HG03175 (cell line): ENCODE measurements around the gene TRMT61A.
"Not testable (repeated sequence)": the region's sequence is repeated elsewhere in the genome, so short reads cannot be mapped to it uniquely, and the experiment has no call there.

Source experiments
- ATAC-seq: cut with Tn5 transposase; IDR thresholded peaks from one replicate; pipeline ENCODE4 v1.9.1; 2021; ENCODE audit warnings: mild to moderate bottlenecking, moderate library complexity; ENCODE audit not compliant: unreplicated experiment

Gene TRMT61A

GRCh38 chr14:103508521-103509329, 20.3 kb upstream of the TRMT61A start:
- no peak for ATAC-seq

GRCh38 chr14:103509864-103510723, 18.9 kb upstream of the TRMT61A start:
- ATAC-seq = no peak

- ATAC-seq = no peak
Measured at GRCh38 chr14:103510724-103511693, 18.0 kb upstream of the TRMT61A start.

GRCh38 chr14:103512180-103512579, 16.8 kb upstream of the TRMT61A start:
- ATAC-seq = not testable (repeated sequence)

GRCh38 chr14:103512701-103513611, 16.0 kb upstream of the TRMT61A start:
- ATAC-seq = no peak

GRCh38 chr14:103514596-103515421, 14.2 kb upstream of the TRMT61A start:
- no peak for ATAC-seq

- ATAC-seq = no peak
Measured at GRCh38 chr14:103516426-103517173, 12.4 kb upstream of the TRMT61A start.

GRCh38 chr14:103517174-103517566, 11.8 kb upstream of the TRMT61A start:
- ATAC-seq = no peak

GRCh38 chr14:103517721-103518421, 11.1 kb upstream of the TRMT61A start:
- ATAC-seq = no peak

GRCh38 chr14:103518422-103519042, 10.5 kb upstream of the TRMT61A start:
- no peak for ATAC-seq

- ATAC-seq = no peak
Measured at GRCh38 chr14:103519043-103519836, 9.8 kb upstream of the TRMT61A start.

- ATAC-seq = no peak
Measured at GRCh38 chr14:103519837-103520212, 9.2 kb upstream of the TRMT61A start.

- no peak for ATAC-seq
Measured at GRCh38 chr14:103520269-103520656, 8.7 kb upstream of the TRMT61A start.

- peak; percentile 35 for ATAC-seq
Measured at GRCh38 chr14:103520657-103521437, 8.1 kb upstream of the TRMT61A start.

GRCh38 chr14:103521438-103521950, 7.5 kb upstream of the TRMT61A start:
- ATAC-seq = peak; percentile 13
